ENCODE results near the gene IGSF3.

The IGSF3 gene

DNA sequence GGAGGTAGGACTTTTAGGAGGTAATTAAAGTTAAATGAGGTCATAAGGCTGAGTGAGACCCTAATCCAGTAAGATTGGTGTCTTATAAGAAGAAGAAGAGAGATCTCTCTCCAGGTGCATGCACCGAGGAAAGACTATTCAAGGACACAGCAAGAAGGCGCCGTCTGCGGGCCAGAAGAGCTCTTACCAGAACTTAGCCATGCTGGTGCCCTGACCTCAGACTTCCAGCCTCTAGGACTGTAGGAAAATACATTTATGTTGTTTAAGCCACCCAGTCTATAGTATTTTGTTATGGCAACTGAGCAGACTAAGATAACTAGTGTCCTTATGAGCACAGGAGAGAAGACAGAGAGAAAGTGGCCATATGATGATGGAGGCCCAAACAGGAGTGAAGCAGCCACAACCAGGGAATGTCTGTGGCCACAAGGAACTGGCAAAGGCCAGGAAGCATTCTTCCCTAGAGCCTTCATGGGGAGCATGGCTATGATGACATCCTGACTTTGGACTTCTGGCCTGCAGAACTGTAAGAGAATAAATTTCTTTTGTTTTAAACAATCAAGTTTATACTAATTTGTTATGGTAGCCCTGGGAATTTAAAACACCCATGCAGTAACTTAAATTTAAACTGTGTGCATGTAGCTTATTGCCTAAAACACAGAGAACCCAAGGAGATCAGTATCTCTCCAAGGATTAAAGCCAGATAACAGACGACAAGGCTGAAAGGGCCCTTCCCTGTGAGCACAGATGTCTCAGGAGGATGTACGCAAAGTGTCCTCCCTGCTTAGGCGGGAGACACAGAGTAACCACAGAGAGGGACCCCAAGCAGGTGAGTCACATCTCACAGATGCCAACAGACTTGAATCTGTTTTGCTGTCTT lies 86.8 kb downstream of the IGSF3 start:
- Histone ChIP-seq H3K9ac (ENCODE audit: insufficient read length) (no peak overlapping the region), H3K9me3 (ENCODE audit: low read depth, low read length) (no peaks in the 10 kb centered on the region), H3K27ac (no peak overlapping the region), H3K36me3 (ENCODE audit: insufficient read depth, low read length) (peaks cover 30% of the 10 kb centered on the region), H3K4me3 (no peak overlapping the region)
- no peak for TF ChIP-seq POLR2AphosphoS5 (IDR thresholded peaks at IDR 0.05; ENCODE audit: borderline replicate concordance, low read depth, low read length)
- TF ChIP-seq FOXP2 (optimal IDR thresholded peaks at IDR 0.05; ENCODE audit: control extremely low read depth, extremely low read length, insufficient read depth) = no peak
- no peak for TF ChIP-seq EZH2 (IDR thresholded peaks at IDR 0.05)
- DNase-seq (ENCODE audit: low read depth, low spot score) = no peak

DNA sequence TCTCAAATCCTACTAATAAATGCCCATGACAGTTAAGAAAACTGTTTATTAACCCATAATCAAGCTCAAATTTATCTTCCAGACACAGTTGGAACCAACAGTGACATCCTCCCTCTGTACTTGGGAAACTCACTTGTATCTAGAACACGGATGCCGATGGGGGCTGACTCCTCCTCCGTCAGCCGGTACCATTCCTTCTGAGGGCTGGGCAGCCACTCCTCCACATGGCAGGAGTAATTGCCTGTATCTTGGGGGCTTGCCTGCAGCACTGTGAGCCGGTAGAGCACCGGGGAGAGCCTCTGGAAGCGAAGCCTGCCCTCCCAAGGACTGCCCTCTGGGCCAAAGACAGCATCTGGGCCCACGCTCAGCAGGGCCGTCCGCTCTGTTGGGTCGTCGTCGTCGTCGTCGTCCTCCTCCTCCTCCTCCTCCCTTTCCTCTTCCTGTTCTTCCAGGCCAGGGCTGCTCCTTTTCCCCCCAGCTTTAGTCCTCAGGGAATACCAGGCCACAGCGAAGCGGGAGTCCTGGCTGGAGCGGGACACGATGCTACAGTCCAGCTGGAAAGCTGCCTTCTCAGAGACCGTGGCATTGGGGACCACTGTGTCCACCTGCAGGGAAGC lies 88.2 kb downstream of the IGSF3 start:
- no peak for DNase-seq (ENCODE audit: low read depth, low spot score)
- H3K27ac ChIP-seq = no peak overlapping the region
- H3K9me3 ChIP-seq (ENCODE audit: low read depth, low read length) = no peaks in the 10 kb centered on the region
- no peak overlapping the region for H3K9ac ChIP-seq (ENCODE audit: insufficient read length)
- TF ChIP-seq POLR2AphosphoS5 (IDR thresholded peaks at IDR 0.05; ENCODE audit: borderline replicate concordance, low read depth, low read length) = no peak
- no peak for TF ChIP-seq EZH2 (IDR thresholded peaks at IDR 0.05)
- no peak for TF ChIP-seq FOXP2 (optimal IDR thresholded peaks at IDR 0.05; ENCODE audit: control extremely low read depth, extremely low read length, insufficient read depth)
- H3K4me3 ChIP-seq = no peak overlapping the region
- H3K36me3 ChIP-seq (ENCODE audit: insufficient read depth, low read length) = peaks cover 20% of the 10 kb centered on the region

DNA sequence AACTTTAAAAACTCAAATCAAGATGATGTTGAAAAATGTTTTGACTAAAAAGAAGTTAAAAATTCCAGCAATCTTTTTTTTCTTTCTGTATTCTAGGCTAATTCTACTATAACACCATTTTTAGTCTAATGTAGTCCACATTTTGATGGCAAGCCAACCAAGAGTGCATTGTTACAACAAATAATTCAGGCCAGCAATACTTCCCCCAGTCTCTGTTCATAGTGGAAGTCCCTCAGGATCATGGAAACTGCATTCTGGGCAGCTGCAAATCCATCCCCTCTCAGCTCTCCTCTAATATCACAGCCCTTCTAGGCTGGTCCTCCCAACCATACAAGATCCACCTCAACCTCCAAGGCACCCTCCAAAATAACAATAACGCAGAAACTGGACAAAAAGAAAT lies 89.0 kb downstream of the IGSF3 start:
- Histone ChIP-seq H3K9me3 (ENCODE audit: low read depth, low read length) (no peaks in the 10 kb centered on the region), H3K9ac (ENCODE audit: insufficient read length) (no peak overlapping the region), H3K4me3 (no peak overlapping the region), H3K27ac (no peak overlapping the region), H3K36me3 (ENCODE audit: insufficient read depth, low read length) (peaks cover 17% of the 10 kb centered on the region)
- no peak for DNase-seq (ENCODE audit: low read depth, low spot score)
- TF ChIP-seq EZH2 (IDR thresholded peaks at IDR 0.05) (no peak), POLR2AphosphoS5 (IDR thresholded peaks at IDR 0.05; ENCODE audit: borderline replicate concordance, low read depth, low read length) (no peak), FOXP2 (optimal IDR thresholded peaks at IDR 0.05; ENCODE audit: control extremely low read depth, extremely low read length, insufficient read depth) (no peak)

DNA sequence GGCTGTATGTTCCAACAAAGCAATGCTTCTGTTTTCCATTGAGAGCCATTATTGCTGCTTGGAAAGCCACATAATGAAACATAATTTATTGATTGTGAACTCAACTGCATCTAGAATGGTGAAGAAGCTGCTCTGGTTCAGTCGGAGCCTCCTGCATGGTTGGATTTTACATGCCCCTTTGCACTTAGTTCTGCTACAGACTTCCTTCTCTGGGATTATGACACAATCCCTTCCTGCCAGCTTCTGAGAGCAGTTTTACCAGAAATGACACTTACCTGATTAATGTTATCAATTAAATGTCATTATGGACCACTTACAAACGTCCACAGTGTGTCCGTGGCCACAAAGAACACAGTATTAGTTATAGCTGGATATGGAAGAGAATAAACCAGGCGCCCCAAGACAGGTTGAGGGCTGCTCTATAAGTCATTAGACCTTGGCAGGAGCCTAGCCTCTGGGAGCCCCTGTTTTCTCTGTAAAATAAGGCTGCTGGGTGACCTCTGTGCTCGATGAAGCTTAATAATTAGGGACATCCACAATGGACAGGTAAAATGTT lies 89.7 kb downstream of the IGSF3 start:
- no peak for DNase-seq (ENCODE audit: low read depth, low spot score)
- TF ChIP-seq FOXP2 (optimal IDR thresholded peaks at IDR 0.05; ENCODE audit: control extremely low read depth, extremely low read length, insufficient read depth) (no peak), EZH2 (IDR thresholded peaks at IDR 0.05) (no peak), POLR2AphosphoS5 (IDR thresholded peaks at IDR 0.05; ENCODE audit: borderline replicate concordance, low read depth, low read length) (no peak)
- H3K36me3 ChIP-seq (ENCODE audit: insufficient read depth, low read length) = peaks cover 13% of the 10 kb centered on the region
- no peak overlapping the region for H3K27ac ChIP-seq
- no peaks in the 10 kb centered on the region for H3K9me3 ChIP-seq (ENCODE audit: low read depth, low read length)
- H3K4me3 ChIP-seq = no peak overlapping the region
- no peak overlapping the region for H3K9ac ChIP-seq (ENCODE audit: insufficient read length)

DNA sequence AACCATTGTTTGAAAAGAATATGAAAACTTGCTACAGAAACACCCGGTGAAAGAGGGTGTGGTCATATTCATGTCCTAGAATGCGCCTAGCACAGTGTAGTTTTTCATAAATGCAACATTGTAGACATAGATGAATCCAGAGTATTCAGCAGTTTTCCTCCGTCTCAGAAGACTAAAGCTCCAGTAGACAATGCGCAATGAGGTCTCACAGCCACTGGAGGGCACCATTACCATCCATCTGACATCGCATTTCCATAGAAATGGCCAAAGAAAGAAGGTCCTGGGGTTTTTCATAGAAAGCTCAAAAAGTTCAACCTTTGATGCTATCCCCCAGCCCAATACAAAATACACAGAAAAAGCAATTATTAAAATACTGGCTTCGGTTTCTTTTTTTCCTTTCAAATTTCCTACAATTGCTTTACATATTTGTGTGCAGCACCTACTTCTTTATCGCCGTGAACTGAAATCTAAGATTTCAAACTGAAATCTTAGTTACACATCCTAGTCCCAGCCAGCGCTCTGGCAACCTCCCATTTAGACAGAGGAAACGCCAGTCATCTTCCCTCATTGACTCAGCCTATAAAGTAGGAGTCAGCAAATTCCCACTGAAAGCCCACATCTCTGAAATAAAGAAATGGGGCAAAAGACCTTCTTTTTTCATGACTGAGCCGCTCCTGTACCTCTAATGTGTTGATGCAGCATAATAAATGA lies 92.8 kb downstream of the IGSF3 start:
- DNase-seq (ENCODE audit: low read depth, low spot score) = peak; percentile 42
- H3K4me3 ChIP-seq = no peak overlapping the region
- TF ChIP-seq EZH2 (IDR thresholded peaks at IDR 0.05) (no peak), POLR2AphosphoS5 (IDR thresholded peaks at IDR 0.05; ENCODE audit: borderline replicate concordance, low read depth, low read length) (no peak), FOXP2 (optimal IDR thresholded peaks at IDR 0.05; ENCODE audit: control extremely low read depth, extremely low read length, insufficient read depth) (no peak)
- H3K36me3 ChIP-seq (ENCODE audit: insufficient read depth, low read length) = peaks cover 12% of the 10 kb centered on the region
- H3K9ac ChIP-seq (ENCODE audit: insufficient read length) = no peak overlapping the region
- H3K27ac ChIP-seq = no peak overlapping the region
- H3K9me3 ChIP-seq (ENCODE audit: low read depth, low read length) = no peaks in the 10 kb centered on the region

DNA sequence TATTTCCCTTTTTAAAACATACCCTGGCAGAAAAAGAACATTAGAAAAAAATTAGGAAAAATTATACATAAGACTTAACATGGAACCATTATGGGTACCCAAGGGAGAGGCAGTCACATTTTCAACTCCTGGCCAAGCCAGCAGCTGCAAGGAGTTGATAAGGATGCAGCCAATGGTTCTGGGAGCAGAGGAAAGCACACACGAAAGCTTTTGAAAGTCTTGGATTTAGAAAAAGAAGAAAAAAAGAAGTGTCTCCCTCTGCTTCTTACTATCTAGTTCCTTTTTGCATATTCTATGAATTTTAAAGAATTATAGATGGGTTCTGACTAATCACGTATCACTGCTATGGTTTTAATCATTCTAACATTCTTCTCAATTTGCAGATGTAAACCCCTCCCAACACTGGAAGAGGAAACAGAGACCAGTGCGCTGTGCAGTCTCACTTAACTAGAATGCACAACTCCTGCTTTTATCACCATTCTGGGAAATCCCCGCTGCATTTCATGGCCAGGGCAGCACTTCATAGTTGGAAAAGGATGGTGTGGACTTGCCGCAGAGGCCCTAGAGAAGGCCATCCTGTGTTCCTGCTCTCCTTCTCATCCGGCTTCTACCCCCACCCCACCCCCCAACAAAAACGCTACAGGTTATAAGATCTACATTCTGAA lies 94.0 kb downstream of the IGSF3 start:
- Histone ChIP-seq H3K9ac (ENCODE audit: insufficient read length) (peak overlapping the region; percentile 0), H3K36me3 (ENCODE audit: insufficient read depth, low read length) (peaks cover 8% of the 10 kb centered on the region), H3K4me3 (no peak overlapping the region), H3K27ac (no peak overlapping the region), H3K9me3 (ENCODE audit: low read depth, low read length) (no peaks in the 10 kb centered on the region)
- no peak for DNase-seq (ENCODE audit: low read depth, low spot score)
- no peak for TF ChIP-seq POLR2AphosphoS5 (IDR thresholded peaks at IDR 0.05; ENCODE audit: borderline replicate concordance, low read depth, low read length)
- TF ChIP-seq FOXP2 (optimal IDR thresholded peaks at IDR 0.05; ENCODE audit: control extremely low read depth, extremely low read length, insufficient read depth) = no peak
- no peak for TF ChIP-seq EZH2 (IDR thresholded peaks at IDR 0.05)

DNA sequence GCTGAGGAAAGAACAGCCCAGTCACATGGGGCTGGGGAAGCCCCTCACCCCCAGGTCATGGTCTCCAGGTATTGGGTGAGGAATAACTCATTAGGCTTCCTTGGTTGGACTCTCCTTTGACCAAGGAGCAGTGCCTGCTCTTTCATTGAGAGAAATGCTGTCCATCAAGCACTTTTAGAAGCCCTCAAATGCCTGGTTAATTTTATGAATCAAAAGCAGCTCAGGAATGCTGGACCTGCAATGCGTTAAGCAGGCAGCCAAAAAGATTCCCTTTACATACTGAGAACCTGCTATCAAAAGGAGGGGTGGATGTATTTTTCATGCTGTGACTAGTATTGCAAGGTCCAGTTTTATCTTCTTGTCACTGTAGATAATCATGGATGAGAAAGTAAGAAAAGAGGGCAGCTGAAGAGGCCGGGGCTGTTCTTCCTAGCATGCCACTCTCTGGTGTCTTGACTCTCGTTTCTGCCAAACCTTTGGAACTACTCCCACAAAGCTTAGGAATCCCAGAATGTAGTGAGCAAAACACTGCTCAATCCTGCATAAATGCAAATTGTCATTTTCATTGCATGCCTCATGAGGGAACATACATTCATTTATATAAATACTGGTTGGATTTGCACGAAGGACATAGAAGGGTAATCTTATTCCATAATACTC lies 94.6 kb downstream of the IGSF3 start:
- Histone ChIP-seq H3K4me3 (no peak overlapping the region), H3K36me3 (ENCODE audit: insufficient read depth, low read length) (peaks cover 8% of the 10 kb centered on the region), H3K9me3 (ENCODE audit: low read depth, low read length) (no peaks in the 10 kb centered on the region), H3K9ac (ENCODE audit: insufficient read length) (no peak overlapping the region), H3K27ac (no peak overlapping the region)
- no peak for TF ChIP-seq EZH2 (IDR thresholded peaks at IDR 0.05)
- TF ChIP-seq FOXP2 (optimal IDR thresholded peaks at IDR 0.05; ENCODE audit: control extremely low read depth, extremely low read length, insufficient read depth) = no peak
- no peak for TF ChIP-seq POLR2AphosphoS5 (IDR thresholded peaks at IDR 0.05; ENCODE audit: borderline replicate concordance, low read depth, low read length)
- DNase-seq (ENCODE audit: low read depth, low spot score) = no peak
